ENCODE data around the gene CISH.

Gene CISH

DNA sequence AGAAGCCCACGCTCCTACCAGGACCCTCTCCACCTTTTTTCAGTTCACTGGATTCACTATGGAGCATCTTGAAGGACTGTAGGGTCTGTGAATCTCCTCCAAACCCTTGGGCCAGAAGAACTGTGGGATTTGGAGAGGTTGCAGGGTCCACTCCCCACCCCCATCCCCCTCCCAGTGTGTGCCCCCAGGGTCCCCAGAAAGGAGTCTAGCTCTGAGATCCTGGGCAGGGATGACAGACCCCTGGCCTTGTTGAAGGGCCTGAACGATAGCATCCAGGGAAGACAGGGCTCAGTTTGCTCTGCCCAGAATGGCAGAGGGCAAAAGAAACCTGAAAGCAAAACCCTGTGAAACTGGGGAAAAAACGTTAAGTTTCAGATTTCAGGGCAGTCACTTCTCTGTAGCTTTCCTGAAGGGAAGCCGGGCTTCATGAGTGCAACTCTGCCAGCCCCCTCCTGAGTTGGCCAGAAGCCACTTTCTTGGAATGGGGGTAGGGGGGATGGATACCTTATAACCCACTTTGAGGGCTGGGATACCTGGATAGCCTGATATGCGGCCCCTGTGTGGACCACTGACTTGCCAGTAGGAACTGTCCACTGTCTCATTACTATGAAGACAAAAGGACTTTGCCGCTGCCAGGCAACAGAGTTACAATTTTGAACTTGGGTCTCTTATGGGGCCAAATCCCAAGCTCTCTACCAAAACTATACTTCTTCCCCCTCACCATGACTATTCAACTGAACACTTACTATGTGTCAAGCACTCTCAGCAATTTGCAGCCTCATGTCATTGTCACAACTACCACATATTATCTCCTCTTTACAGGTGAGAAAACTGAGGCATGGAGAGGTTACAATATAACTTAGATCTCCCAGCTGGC lies 1.6 kb upstream of the CISH start:
- DNase-seq: no peak

DNA sequence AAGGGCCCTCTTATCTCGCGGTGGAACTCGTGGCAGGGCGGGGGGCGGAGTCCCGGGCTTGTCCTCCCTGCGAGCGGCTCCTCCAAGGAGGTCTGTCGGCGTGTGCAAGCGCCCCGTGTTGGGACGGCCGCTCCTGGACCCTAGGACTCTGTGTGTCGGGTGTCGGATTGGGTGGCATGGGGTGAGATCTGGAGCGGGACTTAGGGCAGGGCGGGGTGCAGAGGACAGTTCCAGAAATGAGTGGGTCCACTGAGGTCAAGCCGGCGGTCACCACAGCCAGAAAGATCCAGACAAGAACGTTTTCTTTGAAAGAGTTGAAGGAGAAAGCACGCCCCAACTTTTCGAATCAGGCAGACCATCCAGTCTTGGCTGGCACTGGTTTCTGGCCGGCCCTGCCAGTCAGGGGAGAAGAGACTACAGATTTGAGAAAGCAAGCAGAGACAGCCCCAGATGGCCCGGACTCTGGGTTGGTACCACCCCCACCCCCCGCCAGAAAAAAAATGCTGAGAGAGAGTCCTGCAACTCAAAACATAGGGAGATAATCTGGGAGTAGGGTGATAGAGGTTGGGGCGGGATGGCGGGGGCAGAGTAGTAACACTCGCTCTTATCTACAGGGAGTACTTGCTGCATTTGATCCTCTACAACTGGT lies 784 bp upstream of the CISH start:
- DNase-seq: no peak

DNA sequence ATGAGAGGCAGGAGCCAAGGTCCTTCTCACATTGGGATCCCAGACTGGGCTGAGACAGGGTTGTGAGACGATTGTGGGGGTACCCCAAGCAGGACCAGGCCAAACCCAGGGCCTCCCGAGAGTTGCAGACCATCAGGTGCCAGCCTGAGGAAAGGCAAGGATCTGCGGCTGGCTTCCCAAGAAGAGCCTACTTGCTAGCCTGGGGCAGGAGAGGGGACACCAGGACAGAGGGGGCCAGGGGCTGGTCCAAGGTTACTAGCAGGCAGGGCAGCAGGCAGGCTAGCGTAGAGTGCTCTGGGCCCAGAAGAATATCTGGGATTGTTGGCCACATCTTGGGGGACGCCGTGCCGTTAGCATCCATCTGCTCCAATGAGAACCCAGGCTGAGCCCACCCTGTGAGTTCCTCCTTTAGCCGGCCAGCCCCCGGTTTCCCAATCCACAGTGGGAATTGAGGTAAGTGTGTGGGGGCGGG lies 546 bp downstream of the CISH start:
- DNase-seq: no peak

DNA sequence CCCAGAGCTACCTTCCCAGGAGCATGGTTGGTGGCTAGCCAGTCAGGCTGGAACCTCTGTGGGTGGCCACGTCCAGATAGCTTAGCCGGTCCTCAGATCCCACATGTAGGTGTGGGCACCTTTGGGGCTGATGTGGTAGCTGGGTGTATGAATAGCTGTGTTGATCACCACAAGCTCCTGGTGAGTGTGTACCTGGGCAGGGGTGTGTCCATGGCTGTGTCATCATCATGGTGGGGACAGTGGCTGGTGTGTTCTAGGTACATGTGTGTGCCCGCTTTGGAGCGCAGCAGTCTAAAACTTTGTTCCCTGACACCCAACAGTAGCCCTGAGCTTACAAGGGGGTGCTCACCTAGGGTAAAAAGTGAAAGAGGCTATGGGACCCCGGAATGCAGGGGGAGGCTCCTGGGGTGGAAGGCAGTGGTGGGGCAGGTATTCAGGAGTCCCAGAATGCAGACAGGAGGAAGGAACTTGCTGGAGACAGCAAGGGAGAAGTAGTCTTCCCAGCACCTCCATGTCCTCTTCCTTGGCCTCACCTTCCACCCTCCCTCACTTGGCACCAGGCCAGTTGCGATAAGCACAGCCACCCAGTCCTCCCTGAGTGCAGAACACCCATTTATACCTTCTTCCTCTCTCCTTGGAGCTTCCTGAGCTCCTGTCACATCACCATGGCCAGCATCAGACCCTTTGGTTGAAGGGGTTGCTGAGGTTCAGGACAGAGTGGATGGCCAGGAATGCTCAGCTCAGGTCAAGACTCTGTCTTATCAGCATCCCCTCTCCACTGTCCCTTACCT lies 1.2 kb downstream of the CISH start:
- DNase-seq: no peak

DNA sequence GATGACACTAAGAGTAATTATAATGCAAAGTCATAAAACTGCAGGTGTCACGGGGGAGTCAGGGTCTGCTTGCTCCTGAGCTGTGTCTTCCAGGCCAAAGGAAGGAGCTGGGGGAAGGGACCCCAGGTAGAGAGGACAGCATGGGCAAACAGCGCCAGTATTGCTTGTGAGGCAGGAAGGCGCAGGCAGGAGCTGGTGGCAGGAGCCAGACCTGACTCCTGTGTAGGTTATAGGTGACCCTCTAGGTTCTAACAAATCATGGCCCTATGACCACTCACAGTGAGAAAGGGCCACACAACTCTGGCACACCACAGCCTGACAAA lies 1.9 kb downstream of the CISH start:
- no peak for DNase-seq

DNA sequence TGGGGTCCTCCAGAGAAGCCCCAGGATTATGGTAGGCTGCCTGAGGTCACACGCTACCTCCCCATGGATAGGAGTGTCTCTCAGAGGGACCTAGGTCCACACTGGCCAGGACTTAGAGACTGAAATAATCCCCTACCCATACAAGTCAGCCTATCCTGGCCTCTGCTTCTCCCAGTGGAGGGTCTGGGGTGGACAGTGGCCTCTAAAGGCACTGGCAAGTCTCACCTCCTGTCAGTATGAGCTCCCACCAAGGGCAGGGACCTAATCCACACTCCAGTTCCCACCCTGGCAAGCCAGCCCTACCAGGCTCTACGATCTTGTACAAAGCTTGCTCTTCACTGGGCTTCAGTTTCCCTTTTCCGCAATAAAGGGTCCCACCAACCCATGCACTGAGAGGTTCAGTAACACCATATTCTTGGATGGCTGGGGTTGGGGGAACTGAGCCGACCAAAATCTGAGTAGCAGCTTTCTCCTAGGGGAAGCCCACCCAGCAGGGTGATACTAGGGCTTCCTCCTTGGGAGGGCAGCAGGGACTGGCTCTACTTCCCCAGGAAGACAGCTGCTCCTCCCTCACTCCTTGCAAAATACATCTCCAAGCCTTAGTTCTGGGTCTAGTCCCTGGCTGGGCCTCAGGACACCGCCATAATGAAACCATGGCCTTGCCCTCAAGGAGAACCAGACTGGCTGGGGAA lies 2.4 kb downstream of the CISH start:
- DNase-seq: no peak

DNA sequence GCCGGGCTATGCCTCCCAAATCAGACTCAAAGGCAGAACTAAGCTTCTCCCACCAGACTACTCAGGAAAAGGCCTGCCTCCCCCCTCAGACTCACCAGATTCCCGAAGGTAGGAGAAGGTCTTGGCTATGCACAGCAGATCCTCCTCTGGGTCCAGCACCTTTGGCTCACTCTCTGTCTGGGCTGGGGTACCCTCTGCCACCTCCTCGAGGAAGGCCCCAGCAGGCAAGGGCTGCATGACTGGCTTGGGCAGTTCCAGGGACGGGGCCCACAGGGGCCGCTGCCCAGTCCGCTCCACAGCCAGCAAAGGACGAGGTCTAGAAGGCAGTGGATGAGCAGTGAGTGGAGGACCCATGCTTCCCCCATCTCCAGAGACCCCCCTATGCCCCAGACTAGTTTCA lies 3.3 kb downstream of the CISH start:
- no peak for DNase-seq

DNA sequence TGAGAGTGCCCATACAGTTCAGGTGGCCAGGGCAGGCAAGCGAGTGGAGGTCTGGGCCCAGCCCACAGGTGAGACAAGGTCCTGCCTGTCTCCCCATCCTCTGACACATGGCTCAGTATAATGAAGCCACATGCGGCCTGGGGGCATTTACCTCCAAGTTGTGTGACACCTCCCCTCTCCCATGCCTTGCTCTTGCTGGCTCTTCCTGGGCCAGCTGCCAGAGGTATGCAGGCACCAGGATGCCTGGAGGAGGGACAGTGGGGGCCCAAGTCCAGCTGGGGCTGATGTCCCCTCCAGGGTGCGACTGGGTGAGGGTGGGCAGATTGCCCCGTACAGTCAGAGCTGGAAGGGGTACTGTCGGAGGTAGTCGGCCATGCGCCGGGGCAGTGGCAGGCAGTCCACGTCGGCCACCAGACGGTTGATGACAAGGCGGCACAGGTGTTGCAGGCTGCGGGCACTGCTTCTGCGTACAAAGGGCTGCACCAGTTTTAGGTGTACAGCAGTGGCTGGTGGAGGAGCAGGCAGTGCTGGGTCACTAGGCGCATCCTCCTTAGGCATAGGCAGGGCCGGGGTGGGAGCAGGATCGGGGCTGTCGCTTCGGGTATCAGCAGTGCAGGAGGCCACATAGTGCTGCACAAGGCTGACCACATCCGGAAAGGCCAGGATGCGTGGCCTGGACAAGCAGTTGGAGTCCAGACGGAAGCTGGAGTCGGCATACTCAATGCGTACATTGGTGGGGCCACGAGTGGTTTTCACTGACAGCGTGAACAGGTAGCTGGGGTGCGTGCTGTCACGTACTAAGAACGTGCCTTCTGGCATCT lies 4.1 kb downstream of the CISH start:
- no peak for DNase-seq

DNA sequence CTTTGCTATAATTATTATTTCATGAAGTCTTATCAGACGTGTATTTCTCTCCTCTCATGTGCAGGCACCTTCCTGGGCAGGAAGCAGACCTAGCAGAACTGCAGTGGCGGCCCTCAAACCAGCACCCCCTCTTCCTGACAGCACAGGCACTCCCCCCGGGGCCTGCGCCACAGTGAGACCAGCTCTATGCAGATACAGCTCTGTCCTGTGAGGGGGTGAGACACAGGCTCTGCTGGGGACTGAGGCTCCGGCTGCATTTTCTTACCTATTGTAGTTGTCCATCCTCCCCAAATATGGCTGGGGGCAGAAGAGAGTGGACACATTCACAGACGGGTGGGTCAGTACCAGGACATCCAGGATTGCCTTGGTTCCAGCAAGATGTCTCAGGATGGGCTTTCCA lies 5.0 kb downstream of the CISH start:
- no peak for DNase-seq

DNA sequence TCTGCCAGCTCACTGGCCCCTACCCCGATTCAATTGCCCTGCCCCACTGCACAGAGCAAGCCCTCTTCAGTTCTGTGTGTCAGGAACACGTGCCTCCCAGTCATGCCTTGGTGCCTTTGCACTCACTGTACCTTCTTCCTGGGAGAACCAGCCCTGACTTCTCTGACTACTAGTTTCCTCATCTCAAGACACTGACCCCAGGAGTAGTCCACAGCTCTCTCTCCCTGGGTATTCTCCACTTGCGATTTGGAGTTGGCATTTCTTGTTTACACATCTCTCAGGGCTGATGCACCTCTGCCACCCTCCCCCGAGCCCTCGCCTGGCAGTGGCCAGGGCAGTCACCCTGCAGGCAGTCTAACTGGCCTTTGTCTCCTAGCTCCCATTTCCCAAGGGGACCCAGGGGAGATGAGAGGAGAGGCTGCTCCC lies 5.7 kb downstream of the CISH start:
- DNase-seq: no peak

DNA sequence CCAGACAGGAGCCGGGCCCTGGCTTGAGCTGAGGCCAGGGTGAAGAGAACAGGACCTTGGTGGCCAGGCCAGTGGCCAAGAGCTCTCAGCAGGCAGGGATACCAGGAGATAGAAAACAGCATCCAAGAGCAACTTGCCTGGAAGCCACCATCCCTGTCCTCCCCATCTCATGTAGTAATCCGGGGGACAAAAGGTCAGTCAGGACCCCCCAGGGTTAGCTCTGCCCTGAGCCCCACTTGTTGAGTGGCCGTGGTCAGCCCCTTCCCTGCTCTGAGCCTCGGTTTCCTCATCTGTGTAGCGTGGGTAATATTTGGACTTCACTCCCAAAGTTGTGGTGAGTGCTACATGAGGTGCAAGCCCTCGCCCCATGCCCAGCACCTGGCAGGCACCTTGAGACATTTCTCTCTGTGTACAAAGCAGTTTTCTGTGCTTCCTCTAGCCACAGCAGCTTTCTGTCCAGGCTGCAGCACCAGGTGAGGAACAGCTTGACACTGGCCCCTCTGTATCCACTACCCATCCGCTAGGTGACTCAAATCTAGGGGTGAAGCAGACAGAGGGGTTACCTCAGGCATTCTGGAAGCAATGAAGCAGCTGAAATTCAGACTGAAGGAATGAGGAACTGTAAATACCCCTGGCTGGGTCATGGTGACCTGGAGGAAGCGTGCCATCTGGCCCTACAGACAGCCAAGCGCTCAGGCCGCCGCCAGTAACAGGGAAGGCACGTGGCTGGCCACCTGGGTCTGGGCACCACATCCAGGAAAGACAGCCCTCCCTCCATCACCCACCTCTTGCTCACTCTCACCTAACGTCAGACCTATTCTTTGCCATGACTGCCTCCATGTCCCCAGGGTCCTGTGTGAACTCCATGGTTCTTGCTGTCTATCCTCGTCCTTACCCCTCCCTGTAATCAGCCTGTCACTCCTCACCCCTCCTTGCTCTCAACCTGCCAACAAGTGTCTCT lies 6.7 kb downstream of the CISH start:
- DNase-seq: peak in 4 of 51 donors; percentile 12 to 17 (median 13)

DNA sequence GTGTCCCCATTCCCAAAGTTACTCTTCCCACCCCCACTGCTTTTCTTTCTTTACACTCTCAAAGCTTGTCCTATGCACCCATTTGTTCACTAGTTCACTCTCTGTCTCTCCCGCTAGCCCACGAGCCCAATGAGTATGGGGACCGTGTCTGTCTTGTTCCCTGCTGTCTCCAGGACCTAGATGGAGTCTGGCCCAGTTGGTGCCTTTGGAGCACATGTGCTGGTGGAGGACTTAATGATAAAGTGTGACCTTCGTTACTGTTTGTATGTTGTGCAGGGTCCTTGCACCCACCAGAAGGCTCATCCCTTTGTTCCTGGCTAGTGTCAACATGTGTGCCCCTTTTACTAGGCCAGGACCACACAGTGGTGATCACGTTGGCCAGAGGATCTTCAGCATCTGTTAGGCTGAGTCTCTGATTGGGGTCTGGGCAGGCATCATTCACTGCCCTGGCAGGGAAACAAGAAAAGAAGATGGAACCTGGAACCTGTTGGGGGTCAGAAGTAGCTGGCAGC lies 7.4 kb downstream of the CISH start:
- DNase-seq: no peak

DNA sequence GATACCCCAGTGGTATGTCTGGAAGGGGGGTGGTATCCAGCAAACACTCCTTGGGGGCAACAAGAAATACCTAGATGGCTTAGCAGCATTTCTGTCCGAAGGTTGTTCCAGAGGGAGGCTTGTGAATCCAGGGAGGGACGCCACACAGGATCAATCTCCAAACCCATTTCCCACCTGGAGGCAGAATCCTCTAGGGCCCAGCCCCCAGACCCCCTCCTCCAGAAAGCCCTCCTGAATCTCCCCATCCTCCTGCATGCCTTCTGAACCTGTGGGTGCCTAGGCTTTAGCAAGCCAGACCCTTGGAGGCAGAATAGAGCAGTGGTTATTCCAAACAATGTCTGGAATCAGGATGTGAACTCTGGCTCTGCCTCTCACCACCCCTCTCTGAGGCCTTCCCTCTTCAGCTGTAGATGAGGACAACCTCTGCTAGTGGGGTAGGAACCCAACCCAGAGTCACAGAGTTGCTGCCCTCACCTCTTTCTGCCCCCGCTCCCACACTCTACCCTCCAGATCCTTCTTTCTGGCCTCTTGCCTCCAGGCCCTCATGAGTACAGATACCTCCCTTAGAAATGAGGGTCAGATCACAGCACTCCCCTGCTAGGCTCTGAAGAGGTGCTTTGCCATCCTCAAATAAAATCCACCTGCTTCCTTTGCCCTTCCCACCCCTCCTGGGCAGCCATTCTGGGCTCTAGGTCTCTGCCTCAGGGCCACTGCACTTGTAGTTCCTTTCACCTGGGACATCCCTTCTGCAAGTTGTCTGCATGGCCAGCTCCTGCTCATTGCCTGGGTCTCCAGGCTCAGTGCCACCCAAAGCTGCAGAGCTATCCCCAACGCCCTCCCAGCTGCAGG lies 8.1 kb downstream of the CISH start:
- no peak for DNase-seq

DNA sequence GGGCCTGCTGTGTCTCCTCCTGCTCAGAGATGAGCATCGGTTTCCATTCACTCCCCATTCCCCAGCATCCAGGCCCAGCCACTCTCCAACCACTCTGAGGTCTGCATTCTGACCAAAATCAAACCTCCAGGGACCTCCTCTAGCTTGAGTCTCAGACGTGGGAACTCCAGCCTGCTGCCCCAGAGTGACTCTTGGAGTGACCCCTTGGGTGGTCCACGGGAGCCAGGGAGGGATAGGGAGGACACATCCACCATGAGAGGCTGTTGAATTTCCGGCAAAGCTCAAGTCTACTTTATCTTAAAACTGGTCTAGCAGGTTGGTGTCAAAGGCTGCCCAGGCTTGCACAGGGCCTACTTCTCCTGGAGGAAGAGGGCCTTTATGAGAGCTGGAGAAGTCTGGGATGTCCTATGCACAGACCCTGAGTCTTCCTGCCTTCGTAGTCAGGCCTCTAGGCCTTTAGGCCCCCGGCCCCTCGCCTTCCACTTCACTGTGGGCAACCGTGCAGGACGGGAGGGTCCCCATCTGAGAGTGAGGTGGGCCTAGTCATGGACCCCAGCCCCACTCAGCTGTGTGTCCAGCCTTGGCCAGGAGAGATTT lies 8.9 kb downstream of the CISH start:
- no peak for DNase-seq

DNA sequence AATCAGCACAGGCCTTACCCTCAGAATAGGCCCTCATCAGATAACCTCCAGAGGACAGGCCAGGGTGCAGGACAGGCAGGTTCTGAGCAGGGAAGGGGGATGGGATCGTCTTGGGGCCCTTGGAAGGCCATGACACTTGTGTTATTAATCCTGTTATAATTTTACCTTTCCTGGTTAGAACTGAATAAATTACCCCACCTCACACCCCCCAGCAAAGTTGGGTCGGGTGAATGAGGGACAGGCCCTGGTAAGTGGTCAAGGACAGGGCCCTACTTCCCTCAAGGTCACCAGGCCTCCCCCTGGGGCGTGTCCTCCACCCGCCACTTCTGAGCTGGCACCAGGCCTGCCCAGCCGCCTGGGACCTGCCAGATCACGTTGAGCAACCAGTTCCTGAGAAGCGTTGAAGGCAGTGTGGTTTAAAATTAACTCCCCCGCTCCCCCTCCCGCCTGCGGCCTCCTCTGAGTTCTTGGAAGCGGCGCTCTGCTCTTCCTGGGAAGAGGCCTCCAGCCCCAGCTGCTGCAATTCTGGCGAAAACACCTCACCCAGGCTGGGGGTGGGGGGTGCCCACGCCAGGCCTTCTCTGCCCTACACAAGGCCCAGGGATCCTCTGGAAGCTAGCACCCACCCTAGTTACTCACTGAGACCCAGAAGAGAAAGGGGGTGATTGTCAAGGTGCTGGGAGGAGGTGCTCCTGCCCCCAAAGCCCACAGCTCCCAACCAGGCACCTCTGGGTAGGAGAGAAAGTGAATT lies 10.6 kb downstream of the CISH start:
- DNase-seq: peak in 47 of 51 donors; percentile 9 to 89 (median 62)

DNA sequence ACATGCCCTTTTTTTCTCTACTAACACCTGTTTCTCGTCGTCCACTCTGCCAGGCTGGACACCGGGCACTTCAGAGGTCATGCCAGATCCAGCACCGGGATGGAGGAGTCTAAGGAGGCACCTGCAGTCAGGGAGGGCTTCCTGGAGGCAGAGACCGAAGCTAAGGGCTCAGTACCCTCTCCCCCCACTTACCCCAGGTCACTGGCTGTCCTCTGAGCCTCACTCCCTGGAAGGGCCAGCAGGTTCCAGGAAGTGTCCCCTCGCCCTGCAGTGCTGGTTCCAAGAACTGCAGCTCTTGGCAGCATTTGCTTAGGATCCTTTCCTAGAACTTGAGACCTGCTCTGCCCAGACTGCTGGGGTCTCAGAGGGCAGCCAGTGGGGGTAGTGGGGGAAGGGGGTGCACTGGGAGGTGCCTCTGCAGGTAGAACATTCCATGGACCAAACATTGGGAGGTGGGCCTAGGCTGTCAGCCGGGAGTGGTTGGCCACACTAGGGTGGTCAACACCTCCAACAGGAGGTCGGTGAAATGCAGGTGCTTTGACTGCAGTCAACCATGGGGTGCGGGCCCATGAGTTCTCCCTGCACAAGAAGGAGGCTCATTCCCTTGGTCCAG lies 11.3 kb downstream of the CISH start:
- DNase-seq: no peak

DNA sequence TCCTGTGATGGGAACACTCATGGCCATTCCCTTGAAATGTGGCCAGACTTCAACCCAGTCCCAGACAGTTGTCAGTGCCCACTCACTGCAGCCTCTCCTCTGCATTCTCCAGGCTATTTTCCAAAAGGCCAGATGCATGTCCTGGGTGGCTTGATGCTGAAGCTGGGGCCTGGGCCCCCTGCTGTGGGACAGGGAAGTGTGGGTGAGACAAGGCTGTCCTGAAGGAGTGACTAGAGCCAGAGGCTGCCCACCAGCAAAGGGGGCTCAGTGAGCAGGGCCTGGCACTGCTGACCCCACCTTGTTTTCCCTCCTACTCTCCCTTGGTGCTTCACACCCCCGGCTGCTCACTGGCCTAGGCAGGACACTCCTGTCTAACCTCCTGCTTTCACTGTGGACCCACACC lies 11.9 kb downstream of the CISH start:
- DNase-seq: no peak

Data from hypothalamus (tissue), 51 donors.